ENCODE results near the gene JAM2. TPM values are rescaled to one million over a fixed set of nuclear protein-coding genes. Genes with fewer than 3 reads are reported as not detected.

The JAM2 gene
- total RNA-seq, 1 experiment from 2014 or later: 4.8 TPM

DNA sequence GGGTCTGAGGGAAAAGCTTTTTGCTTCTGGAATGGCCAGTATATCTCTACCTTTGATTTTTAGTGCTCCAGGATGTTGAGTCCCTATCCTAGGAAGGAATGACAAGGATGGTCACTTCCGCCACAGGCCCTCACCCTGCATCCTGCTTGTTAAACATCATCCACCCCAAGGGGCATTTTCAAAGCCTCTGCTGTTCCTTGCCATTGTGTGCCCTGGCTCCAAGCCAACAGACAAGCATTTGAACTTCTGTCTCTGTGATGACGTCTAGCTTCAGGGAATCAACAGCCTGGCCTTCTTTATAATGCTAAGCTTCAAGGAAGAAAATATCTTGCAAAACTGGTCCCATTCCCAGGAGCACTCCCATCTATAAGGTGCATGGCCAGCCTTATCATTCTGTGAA is 12.3 kb upstream of the JAM2 start (continued):
- TF ChIP-seq, protein P1, sequence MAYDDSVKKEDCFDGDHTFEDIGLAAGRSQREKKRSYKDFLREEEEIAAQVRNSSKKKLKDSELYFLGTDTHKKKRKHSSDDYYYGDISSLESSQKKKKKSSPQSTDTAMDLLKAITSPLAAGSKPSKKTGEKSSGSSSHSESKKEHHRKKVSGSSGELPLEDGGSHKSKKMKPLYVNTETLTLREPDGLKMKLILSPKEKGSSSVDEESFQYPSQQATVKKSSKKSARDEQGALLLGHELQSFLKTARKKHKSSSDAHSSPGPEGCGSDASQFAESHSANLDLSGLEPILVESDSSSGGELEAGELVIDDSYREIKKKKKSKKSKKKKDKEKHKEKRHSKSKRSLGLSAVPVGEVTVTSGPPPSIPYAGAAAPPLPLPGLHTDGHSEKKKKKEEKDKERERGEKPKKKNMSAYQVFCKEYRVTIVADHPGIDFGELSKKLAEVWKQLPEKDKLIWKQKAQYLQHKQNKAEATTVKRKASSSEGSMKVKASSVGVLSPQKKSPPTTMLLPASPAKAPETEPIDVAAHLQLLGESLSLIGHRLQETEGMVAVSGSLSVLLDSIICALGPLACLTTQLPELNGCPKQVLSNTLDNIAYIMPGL (CRISPR knock-in tag; IDR thresholded peaks at IDR 0.05): no peak
- TF ChIP-seq, protein P2, sequence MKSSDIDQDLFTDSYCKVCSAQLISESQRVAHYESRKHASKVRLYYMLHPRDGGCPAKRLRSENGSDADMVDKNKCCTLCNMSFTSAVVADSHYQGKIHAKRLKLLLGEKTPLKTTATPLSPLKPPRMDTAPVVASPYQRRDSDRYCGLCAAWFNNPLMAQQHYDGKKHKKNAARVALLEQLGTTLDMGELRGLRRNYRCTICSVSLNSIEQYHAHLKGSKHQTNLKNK (CRISPR knock-in tag; IDR thresholded peaks at IDR 0.05): no peak
- TF ChIP-seq TP53 (CRISPR knock-in tag; IDR thresholded peaks at IDR 0.05): no peak

DNA sequence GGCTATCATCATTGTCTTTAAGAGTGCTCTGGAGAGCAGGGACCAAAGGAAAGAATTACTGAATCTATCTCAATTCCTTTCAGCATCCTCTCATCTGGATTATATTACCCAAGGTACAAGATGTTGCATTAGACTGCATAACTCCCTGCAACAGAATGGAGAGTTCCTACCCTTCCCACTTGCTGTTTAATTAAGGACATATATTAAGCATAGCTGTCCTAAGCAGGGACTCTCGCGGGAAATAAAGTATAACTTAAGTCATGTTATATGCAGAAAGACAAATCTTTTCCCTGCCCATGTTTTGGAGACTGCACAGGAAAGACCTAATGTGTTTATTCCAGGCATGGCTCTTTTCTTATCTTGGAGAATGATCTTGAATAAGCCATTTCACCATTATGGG is 6.8 kb upstream of the JAM2 start:
- POLR2A ChIA-PET: no interaction called here

GRCh38 chr21:25635310-25635709 is 3.7 kb upstream of the JAM2 start:
- Mint-ChIP-seq H3K27ac (no peak overlapping the region), H3K36me3 (no peaks in the 10 kb centered on the region), H3K27me3 (ENCODE audit: low read depth) (peaks cover 28% of the 10 kb centered on the region), H3K4me3 (no peak overlapping the region), H3K4me1 (peaks cover 10% of the 10 kb centered on the region), H3K9me3 (no peaks in the 10 kb centered on the region)
- ChIA-PET CTCF (no interaction called here), POLR2A (no interaction called here)
- DNase-seq (ENCODE audit: low spot score) (no peak), ATAC-seq (no peak)
- no peak for TF ChIP-seq FOXK1 (CRISPR knock-in tag; IDR thresholded peaks at IDR 0.05)
- TF ChIP-seq E2F5 (CRISPR knock-in tag; IDR thresholded peaks at IDR 0.05): no peak
- no peak for TF ChIP-seq IRF2 (CRISPR knock-in tag; IDR thresholded peaks at IDR 0.05; ENCODE audit: borderline replicate concordance, low read depth)
- no peak for TF ChIP-seq NFATC4 (CRISPR knock-in tag; IDR thresholded peaks at IDR 0.05)
- no peak for TF ChIP-seq CBFB (CRISPR knock-in tag; IDR thresholded peaks at IDR 0.05; ENCODE audit: low read depth)
- no peak for TF ChIP-seq KAT7 (CRISPR knock-in tag; IDR thresholded peaks at IDR 0.05; ENCODE audit: borderline replicate concordance)

More for the DNA sequence above, 6.8 kb upstream of the JAM2 start:
- peaks cover 7% of the 10 kb centered on the region for H3K27me3 Mint-ChIP-seq (ENCODE audit: low read depth)
- DNase-seq (ENCODE audit: low spot score): no peak
- no peaks in the 10 kb centered on the region for H3K36me3 Mint-ChIP-seq
- no peak for ATAC-seq
- no peak overlapping the region for H3K27ac Mint-ChIP-seq
- CTCF ChIA-PET: no interaction called here
- no peaks in the 10 kb centered on the region for H3K4me1 Mint-ChIP-seq
- H3K4me3 Mint-ChIP-seq: no peak overlapping the region
- H3K9me3 Mint-ChIP-seq: no peaks in the 10 kb centered on the region
- TF ChIP-seq, protein P1 (CRISPR knock-in tag; IDR thresholded peaks at IDR 0.05): no peak
- TF ChIP-seq, protein P3, sequence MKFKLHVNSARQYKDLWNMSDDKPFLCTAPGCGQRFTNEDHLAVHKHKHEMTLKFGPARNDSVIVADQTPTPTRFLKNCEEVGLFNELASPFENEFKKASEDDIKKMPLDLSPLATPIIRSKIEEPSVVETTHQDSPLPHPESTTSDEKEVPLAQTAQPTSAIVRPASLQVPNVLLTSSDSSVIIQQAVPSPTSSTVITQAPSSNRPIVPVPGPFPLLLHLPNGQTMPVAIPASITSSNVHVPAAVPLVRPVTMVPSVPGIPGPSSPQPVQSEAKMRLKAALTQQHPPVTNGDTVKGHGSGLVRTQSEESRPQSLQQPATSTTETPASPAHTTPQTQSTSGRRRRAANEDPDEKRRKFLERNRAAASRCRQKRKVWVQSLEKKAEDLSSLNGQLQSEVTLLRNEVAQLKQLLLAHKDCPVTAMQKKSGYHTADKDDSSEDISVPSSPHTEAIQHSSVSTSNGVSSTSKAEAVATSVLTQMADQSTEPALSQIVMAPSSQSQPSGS (CRISPR knock-in tag; IDR thresholded peaks at IDR 0.05; ENCODE audit: borderline replicate concordance, low read depth): no peak
- TF ChIP-seq SP1 (CRISPR knock-in tag; conservative IDR thresholded peaks at IDR 0.05) (no peak), ZNF416 (CRISPR knock-in tag; IDR thresholded peaks at IDR 0.05) (no peak), OVOL2 (CRISPR knock-in tag; IDR thresholded peaks at IDR 0.05; ENCODE audit: borderline replicate concordance) (no peak), ATF1 (CRISPR knock-in tag; IDR thresholded peaks at IDR 0.05) (no peak), ZNF138 (CRISPR knock-in tag; conservative IDR thresholded peaks at IDR 0.05) (no peak), TEAD1 (CRISPR knock-in tag; IDR thresholded peaks at IDR 0.05) (no peak), JAZF1 (CRISPR knock-in tag; IDR thresholded peaks at IDR 0.05) (no peak), ZNF219 (CRISPR knock-in tag; IDR thresholded peaks at IDR 0.05; ENCODE audit: borderline replicate concordance) (no peak), SMAD4 (CRISPR knock-in tag; IDR thresholded peaks at IDR 0.05) (no peak), NR3C1 (CRISPR knock-in tag; conservative IDR thresholded peaks at IDR 0.05; ENCODE audit: low read depth) (no peak), ZNF396 (CRISPR knock-in tag; IDR thresholded peaks at IDR 0.05; ENCODE audit: borderline replicate concordance) (no peak)
- TF ChIP-seq, protein P4, sequence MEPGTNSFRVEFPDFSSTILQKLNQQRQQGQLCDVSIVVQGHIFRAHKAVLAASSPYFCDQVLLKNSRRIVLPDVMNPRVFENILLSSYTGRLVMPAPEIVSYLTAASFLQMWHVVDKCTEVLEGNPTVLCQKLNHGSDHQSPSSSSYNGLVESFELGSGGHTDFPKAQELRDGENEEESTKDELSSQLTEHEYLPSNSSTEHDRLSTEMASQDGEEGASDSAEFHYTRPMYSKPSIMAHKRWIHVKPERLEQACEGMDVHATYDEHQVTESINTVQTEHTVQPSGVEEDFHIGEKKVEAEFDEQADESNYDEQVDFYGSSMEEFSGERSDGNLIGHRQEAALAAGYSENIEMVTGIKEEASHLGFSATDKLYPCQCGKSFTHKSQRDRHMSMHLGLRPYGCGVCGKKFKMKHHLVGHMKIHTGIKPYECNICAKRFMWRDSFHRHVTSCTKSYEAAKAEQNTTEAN (CRISPR knock-in tag; IDR thresholded peaks at IDR 0.05): no peak
- TF ChIP-seq, protein P2 (CRISPR knock-in tag; IDR thresholded peaks at IDR 0.05): no peak

Data from WTC11 (cell line).